ENCODE data around the gene TMEM245.

The TMEM245 gene

DNA sequence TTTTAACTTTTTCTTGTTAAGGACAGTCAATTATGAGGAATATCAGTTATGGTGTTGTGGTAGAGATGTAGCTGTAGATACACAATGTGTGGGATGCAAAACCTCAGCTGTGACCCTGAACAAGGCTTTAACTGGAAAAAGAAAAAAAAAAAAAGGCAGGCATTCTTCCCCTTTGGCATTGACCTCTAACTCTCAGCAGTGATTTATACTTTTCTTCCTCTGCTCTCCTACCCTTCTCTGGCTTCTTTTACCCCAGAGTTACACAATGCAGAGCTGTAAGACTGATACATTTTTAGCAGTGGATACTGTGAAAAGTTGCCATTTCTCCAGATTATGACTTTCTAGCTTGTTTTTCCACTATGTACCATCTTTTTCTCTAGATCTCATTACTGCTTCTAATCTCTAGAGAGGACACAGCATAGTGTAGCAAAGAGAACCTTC is 108.5 kb downstream of the TMEM245 start:
- H3K9ac ChIP-seq (ENCODE audit: low read depth in 1 of 2, low read length in 2 of 2), result no peak overlapping the region
- H3K27me3 ChIP-seq (ENCODE audit: control insufficient read depth in 1 of 2, insufficient read depth in 2 of 2, low read length in 2 of 2), result no peaks in the 10 kb centered on the region
- H3K36me3 ChIP-seq (ENCODE audit: control insufficient read depth in 1 of 2, insufficient read depth in 2 of 2, low read length in 2 of 2), result no peaks in the 10 kb centered on the region
- peaks cover 8 to 10% of the 10 kb centered on the region in 2 donors for H3K4me1 ChIP-seq (ENCODE audit: control insufficient read depth in 1 of 2, insufficient read depth in 2 of 2, low read length in 2 of 2)
- no peaks in the 10 kb centered on the region for H3K9me3 ChIP-seq (ENCODE audit: control insufficient read depth in 1 of 2, low read length in 2 of 2)
- peak overlapping the region; percentile 39 for H3K27ac ChIP-seq (ENCODE audit: low read depth, low read length)
- H3K4me3 ChIP-seq (ENCODE audit: low read depth in 1 of 2, low read length in 2 of 2), result no peak overlapping the region

DNA sequence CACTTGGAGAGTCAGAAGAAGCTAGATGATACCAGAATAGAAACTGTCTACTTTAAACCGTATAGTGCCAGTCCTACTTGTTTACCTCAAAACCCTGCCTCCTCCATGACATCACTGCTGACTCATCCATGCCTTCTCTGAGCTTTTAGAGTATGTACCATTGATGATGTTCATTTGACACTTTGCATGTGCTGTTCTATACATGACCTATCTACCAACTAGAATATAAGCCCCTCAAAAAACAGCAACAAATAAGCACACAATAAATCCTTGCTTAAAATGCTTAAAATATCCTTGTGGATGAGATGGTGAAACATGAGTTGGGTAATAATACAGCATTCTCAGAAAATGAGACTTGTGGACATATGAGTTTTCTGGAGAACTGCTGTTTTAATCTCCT is 109.0 kb downstream of the TMEM245 start:
- no peaks in the 10 kb centered on the region for H3K36me3 ChIP-seq (ENCODE audit: control insufficient read depth in 1 of 2, insufficient read depth in 2 of 2, low read length in 2 of 2)

DNA sequence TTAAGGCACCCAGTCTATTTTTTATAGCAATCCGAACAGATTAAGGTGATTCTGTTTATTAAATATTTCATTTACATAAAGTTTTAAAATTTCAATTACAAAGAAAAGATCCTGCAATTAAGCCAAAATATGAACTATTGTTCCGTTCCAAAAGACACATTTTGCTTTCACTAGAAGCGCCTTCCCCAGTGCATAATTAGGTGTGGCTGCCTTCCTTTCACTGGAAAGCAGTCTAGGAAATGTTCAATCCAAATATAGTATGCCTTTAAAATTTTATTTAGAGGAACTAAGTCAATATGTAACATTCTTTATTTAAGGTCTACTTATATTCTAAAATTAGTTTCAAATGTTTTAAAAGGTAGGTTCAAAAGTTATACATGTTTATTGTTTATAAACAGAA is 114.1 kb downstream of the TMEM245 start:
- Histone ChIP-seq H3K27me3 (ENCODE audit: control insufficient read depth in 1 of 2, insufficient read depth in 2 of 2, low read length in 2 of 2) (no peaks in the 10 kb centered on the region), H3K9me3 (ENCODE audit: control insufficient read depth in 1 of 2, low read length in 2 of 2) (peaks cover 9 to 12% of the 10 kb centered on the region in 2 donors), H3K4me3 (ENCODE audit: low read depth in 1 of 2, low read length in 2 of 2) (no peak overlapping the region), H3K4me1 (ENCODE audit: control insufficient read depth in 1 of 2, insufficient read depth in 2 of 2, low read length in 2 of 2) (no peaks in the 10 kb centered on the region), H3K9ac (ENCODE audit: low read depth in 1 of 2, low read length in 2 of 2) (no peak overlapping the region), H3K36me3 (ENCODE audit: control insufficient read depth in 1 of 2, insufficient read depth in 2 of 2, low read length in 2 of 2) (no peaks in the 10 kb centered on the region), H3K27ac (ENCODE audit: low read depth, low read length) (no peak overlapping the region)

More for the DNA sequence above, 109.0 kb downstream of the TMEM245 start:
- Histone ChIP-seq H3K27me3 (ENCODE audit: control insufficient read depth in 1 of 2, insufficient read depth in 2 of 2, low read length in 2 of 2) (no peaks in the 10 kb centered on the region), H3K27ac (ENCODE audit: low read depth, low read length) (no peak overlapping the region), H3K9me3 (ENCODE audit: control insufficient read depth in 1 of 2, low read length in 2 of 2) (no peaks in the 10 kb centered on the region), H3K4me1 (ENCODE audit: control insufficient read depth in 1 of 2, insufficient read depth in 2 of 2, low read length in 2 of 2) (peaks cover 8 to 10% of the 10 kb centered on the region in 2 donors), H3K4me3 (ENCODE audit: low read depth in 1 of 2, low read length in 2 of 2) (no peak overlapping the region), H3K9ac (ENCODE audit: low read depth in 1 of 2, low read length in 2 of 2) (no peak overlapping the region)

DNA sequence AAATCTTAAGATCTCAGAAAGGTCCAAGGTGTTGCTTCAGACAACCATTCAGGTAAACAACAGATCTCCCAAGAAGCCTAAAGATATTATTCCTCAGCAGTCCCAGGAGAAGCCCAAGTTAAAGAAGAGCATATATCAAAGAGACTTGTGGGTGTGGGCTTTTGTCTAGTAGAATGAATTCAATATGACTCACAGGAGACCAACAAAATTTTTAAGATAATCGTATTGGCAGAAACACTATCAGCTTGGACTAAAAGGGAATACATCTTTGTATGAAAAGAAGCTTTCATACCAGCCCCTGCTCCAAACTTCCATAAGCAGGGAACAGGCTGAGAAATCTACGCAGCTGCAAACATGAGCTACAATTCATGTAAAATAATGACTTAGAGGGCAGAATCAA is 116.6 kb downstream of the TMEM245 start:
- H3K9me3 ChIP-seq (ENCODE audit: control insufficient read depth in 1 of 2, low read length in 2 of 2), result peaks cover 9 to 12% of the 10 kb centered on the region in 2 donors
- H3K4me1 ChIP-seq (ENCODE audit: control insufficient read depth in 1 of 2, insufficient read depth in 2 of 2, low read length in 2 of 2), result no peaks in the 10 kb centered on the region
- no peaks in the 10 kb centered on the region for H3K36me3 ChIP-seq (ENCODE audit: control insufficient read depth in 1 of 2, insufficient read depth in 2 of 2, low read length in 2 of 2)
- H3K27ac ChIP-seq (ENCODE audit: low read depth, low read length), result no peak overlapping the region
- no peak overlapping the region for H3K9ac ChIP-seq (ENCODE audit: low read depth in 1 of 2, low read length in 2 of 2)
- no peak overlapping the region for H3K4me3 ChIP-seq (ENCODE audit: low read depth in 1 of 2, low read length in 2 of 2)
- no peaks in the 10 kb centered on the region for H3K27me3 ChIP-seq (ENCODE audit: control insufficient read depth in 1 of 2, insufficient read depth in 2 of 2, low read length in 2 of 2)

DNA sequence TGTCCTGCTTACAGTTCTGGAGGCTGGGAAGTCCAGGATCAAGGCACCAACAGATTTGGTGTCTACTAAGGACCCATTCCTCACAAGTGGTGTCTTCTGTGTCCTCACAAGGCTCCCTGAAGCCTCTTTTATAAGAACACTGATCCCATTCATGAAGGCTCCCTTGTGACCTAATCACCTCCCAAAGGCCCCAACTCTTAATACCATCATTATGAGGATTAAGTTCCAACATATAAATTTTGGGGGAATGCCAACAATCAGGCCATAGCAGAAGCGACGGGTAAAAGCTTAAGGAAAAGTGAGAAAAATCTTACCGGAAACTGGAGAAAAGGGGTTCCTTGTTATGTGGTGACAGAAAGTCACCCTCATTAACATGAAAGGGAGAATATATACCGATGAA is 117.6 kb downstream of the TMEM245 start:
- no peaks in the 10 kb centered on the region for H3K4me1 ChIP-seq (ENCODE audit: control insufficient read depth in 1 of 2, insufficient read depth in 2 of 2, low read length in 2 of 2)
- no peak overlapping the region for H3K9ac ChIP-seq (ENCODE audit: low read depth in 1 of 2, low read length in 2 of 2)

DNA sequence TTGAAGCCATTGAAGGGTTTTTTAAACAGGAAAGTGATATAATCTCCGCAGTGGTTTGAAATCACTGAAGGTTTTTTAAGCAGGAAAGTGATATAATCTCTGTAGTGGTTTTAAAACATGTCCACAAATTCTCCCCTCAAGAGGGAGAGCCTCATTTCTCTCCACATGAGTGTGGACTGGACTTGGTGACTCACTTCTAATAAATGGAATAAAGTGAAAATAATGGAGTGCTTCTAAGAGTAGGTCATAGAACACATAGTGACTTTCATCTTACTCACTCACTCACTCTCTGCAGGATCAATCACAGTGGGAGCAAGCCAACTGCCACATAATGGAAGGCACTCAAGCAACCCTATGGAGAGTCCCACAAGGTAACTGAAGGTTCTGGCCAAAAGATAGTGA is 118.5 kb downstream of the TMEM245 start:
- H3K9me3 ChIP-seq (ENCODE audit: control insufficient read depth in 1 of 2, low read length in 2 of 2), result peaks cover 9 to 12% of the 10 kb centered on the region in 2 donors
- H3K4me1 ChIP-seq (ENCODE audit: control insufficient read depth in 1 of 2, insufficient read depth in 2 of 2, low read length in 2 of 2), result no peaks in the 10 kb centered on the region
- H3K4me3 ChIP-seq (ENCODE audit: low read depth in 1 of 2, low read length in 2 of 2), result no peak overlapping the region
- no peaks in the 10 kb centered on the region for H3K27me3 ChIP-seq (ENCODE audit: control insufficient read depth in 1 of 2, insufficient read depth in 2 of 2, low read length in 2 of 2)
- no peak overlapping the region for H3K9ac ChIP-seq (ENCODE audit: low read depth in 1 of 2, low read length in 2 of 2)
- H3K27ac ChIP-seq (ENCODE audit: low read depth, low read length), result no peak overlapping the region
- H3K36me3 ChIP-seq (ENCODE audit: control insufficient read depth in 1 of 2, insufficient read depth in 2 of 2, low read length in 2 of 2), result no peaks in the 10 kb centered on the region

More for the DNA sequence above, 117.6 kb downstream of the TMEM245 start:
- Histone ChIP-seq H3K27ac (ENCODE audit: low read depth, low read length) (no peak overlapping the region), H3K27me3 (ENCODE audit: control insufficient read depth in 1 of 2, insufficient read depth in 2 of 2, low read length in 2 of 2) (no peaks in the 10 kb centered on the region), H3K4me3 (ENCODE audit: low read depth in 1 of 2, low read length in 2 of 2) (no peak overlapping the region), H3K36me3 (ENCODE audit: control insufficient read depth in 1 of 2, insufficient read depth in 2 of 2, low read length in 2 of 2) (no peaks in the 10 kb centered on the region), H3K9me3 (ENCODE audit: control insufficient read depth in 1 of 2, low read length in 2 of 2) (peaks cover 9 to 12% of the 10 kb centered on the region in 2 donors)

DNA sequence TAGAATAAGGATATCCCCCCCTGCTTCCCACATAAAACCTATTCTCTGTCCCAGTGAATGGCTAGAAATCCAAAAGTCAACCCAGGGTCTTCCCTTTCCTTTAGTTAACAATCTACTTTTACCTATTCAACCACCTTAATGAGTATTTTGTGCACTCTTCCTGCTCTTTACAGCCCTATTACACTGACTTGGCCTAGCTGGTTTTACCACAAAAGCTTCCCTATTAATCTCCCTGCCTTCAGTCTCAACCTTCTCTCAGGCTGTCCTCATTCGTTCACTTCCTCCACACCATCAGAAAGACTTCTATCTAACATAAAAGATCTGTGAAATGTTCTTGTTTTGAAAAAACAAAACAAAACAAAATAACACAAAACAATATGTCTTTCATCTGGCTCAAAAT is 122.6 kb downstream of the TMEM245 start:
- no peak overlapping the region for H3K9ac ChIP-seq (ENCODE audit: low read depth in 1 of 2, low read length in 2 of 2)
- H3K4me3 ChIP-seq (ENCODE audit: low read depth in 1 of 2, low read length in 2 of 2), result no peak overlapping the region
- H3K9me3 ChIP-seq (ENCODE audit: control insufficient read depth in 1 of 2, low read length in 2 of 2), result no peaks in the 10 kb centered on the region
- no peaks in the 10 kb centered on the region for H3K27me3 ChIP-seq (ENCODE audit: control insufficient read depth in 1 of 2, insufficient read depth in 2 of 2, low read length in 2 of 2)
- H3K36me3 ChIP-seq (ENCODE audit: control insufficient read depth in 1 of 2, insufficient read depth in 2 of 2, low read length in 2 of 2), result no peaks in the 10 kb centered on the region
- no peaks in the 10 kb centered on the region for H3K4me1 ChIP-seq (ENCODE audit: control insufficient read depth in 1 of 2, insufficient read depth in 2 of 2, low read length in 2 of 2)
- H3K27ac ChIP-seq (ENCODE audit: low read depth, low read length), result no peak overlapping the region

DNA sequence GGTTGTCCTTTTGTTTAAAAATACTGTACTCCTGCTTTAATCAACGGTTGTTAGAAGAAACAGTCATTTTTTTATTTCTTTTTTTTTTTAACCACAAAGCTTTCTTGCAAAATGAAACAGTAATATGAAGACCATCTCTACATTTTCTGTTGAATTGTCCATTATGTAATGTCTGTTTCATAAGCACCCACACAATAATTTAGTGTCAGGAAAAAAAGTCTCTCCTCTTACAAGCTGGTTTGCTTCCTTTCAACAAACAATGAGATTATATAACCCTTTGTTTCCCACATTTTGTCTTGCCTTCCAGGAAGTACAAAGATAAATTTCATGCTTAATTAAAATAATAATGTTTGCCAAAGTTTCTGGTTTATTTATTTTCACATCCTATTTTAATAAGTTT is 123.1 kb downstream of the TMEM245 start:
- no peak overlapping the region for H3K27ac ChIP-seq (ENCODE audit: low read depth, low read length)
- no peak overlapping the region for H3K4me3 ChIP-seq (ENCODE audit: low read depth in 1 of 2, low read length in 2 of 2)
- H3K4me1 ChIP-seq (ENCODE audit: control insufficient read depth in 1 of 2, insufficient read depth in 2 of 2, low read length in 2 of 2), result no peaks in the 10 kb centered on the region
- H3K36me3 ChIP-seq (ENCODE audit: control insufficient read depth in 1 of 2, insufficient read depth in 2 of 2, low read length in 2 of 2), result no peaks in the 10 kb centered on the region
- no peaks in the 10 kb centered on the region for H3K9me3 ChIP-seq (ENCODE audit: control insufficient read depth in 1 of 2, low read length in 2 of 2)
- no peaks in the 10 kb centered on the region for H3K27me3 ChIP-seq (ENCODE audit: control insufficient read depth in 1 of 2, insufficient read depth in 2 of 2, low read length in 2 of 2)
- no peak overlapping the region for H3K9ac ChIP-seq (ENCODE audit: low read depth in 1 of 2, low read length in 2 of 2)

DNA sequence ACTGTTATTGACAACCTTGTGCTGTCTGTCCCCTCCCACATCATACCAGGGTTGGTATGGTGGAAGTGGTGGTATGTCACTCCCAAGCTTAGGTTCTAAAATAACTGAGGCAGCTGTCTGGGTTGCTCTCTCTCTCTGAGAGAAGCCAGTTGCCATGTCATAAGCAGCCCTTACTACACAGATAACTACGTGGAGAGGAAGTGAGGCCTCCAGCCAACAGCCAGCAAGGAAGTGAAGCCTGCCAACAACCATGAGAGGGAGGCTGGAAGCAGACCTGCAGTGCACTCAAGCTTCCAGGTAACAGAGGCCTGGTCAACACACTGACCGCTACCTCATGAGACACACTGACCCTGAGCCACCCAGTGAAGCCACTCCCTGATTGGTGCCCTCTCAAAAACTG is 125.1 kb downstream of the TMEM245 start:
- H3K36me3 ChIP-seq (ENCODE audit: control insufficient read depth in 1 of 2, insufficient read depth in 2 of 2, low read length in 2 of 2), result no peaks in the 10 kb centered on the region
- H3K9ac ChIP-seq (ENCODE audit: low read depth in 1 of 2, low read length in 2 of 2), result no peak overlapping the region
- H3K4me1 ChIP-seq (ENCODE audit: control insufficient read depth in 1 of 2, insufficient read depth in 2 of 2, low read length in 2 of 2), result no peaks in the 10 kb centered on the region
- no peak overlapping the region for H3K4me3 ChIP-seq (ENCODE audit: low read depth in 1 of 2, low read length in 2 of 2)
- H3K27me3 ChIP-seq (ENCODE audit: control insufficient read depth in 1 of 2, insufficient read depth in 2 of 2, low read length in 2 of 2), result no peaks in the 10 kb centered on the region
- H3K27ac ChIP-seq (ENCODE audit: low read depth, low read length), result no peak overlapping the region
- H3K9me3 ChIP-seq (ENCODE audit: control insufficient read depth in 1 of 2, low read length in 2 of 2), result no peaks in the 10 kb centered on the region

DNA sequence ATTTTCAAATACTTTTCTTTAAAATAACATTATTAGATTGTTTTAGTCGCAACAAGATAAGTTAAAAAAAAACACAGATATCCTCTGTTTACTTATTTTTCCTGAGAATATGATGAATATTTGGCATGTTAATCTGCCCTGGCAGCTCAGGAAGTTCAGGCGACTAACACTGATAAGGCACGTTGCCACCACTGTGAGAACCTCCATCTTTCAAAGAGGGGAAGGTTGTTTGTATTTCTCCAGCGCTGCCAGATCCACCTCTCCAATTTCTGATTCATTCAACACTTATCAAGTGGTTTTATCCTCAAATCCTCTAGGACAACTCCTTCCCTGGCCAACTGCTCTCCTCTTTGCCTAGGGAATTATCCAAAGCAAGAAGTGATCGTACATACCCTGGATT is 128.3 kb downstream of the TMEM245 start:
- H3K4me3 ChIP-seq (ENCODE audit: low read depth in 1 of 2, low read length in 2 of 2), result no peak overlapping the region
- no peaks in the 10 kb centered on the region for H3K9me3 ChIP-seq (ENCODE audit: control insufficient read depth in 1 of 2, low read length in 2 of 2)
- no peaks in the 10 kb centered on the region for H3K36me3 ChIP-seq (ENCODE audit: control insufficient read depth in 1 of 2, insufficient read depth in 2 of 2, low read length in 2 of 2)
- no peak overlapping the region for H3K9ac ChIP-seq (ENCODE audit: low read depth in 1 of 2, low read length in 2 of 2)
- no peaks in the 10 kb centered on the region for H3K27me3 ChIP-seq (ENCODE audit: control insufficient read depth in 1 of 2, insufficient read depth in 2 of 2, low read length in 2 of 2)
- no peaks in the 10 kb centered on the region for H3K4me1 ChIP-seq (ENCODE audit: control insufficient read depth in 1 of 2, insufficient read depth in 2 of 2, low read length in 2 of 2)
- H3K27ac ChIP-seq (ENCODE audit: low read depth, low read length), result no peak overlapping the region

DNA sequence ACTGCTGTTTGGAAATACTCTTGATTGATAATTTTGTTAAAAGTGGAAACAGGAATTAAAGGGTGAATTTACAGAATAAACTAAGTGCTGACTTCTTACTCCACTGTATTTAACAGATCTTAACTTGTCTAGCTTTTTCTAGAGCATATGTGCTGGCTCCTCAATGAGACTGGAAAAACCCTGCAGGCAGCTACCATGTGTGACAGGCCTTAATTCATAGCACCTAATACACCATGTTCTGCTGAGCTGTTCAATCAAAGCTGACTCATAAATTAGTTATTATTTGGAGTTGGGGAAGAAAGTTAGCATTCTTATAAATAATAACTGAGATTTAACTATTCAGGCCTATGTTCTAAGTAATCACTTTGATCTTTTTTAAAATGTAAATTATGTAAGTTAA is 135.9 kb downstream of the TMEM245 start:
- Histone ChIP-seq H3K36me3 (ENCODE audit: control insufficient read depth in 1 of 2, insufficient read depth in 2 of 2, low read length in 2 of 2) (peaks cover 0 to 3% of the 10 kb centered on the region in 2 donors), H3K27me3 (ENCODE audit: control insufficient read depth in 1 of 2, insufficient read depth in 2 of 2, low read length in 2 of 2) (no peaks in the 10 kb centered on the region), H3K27ac (ENCODE audit: low read depth, low read length) (no peak overlapping the region), H3K4me1 (ENCODE audit: control insufficient read depth in 1 of 2, insufficient read depth in 2 of 2, low read length in 2 of 2) (no peaks in the 10 kb centered on the region), H3K9me3 (ENCODE audit: control insufficient read depth in 1 of 2, low read length in 2 of 2) (no peaks in the 10 kb centered on the region), H3K9ac (ENCODE audit: low read depth in 1 of 2, low read length in 2 of 2) (no peak overlapping the region), H3K4me3 (ENCODE audit: low read depth in 1 of 2, low read length in 2 of 2) (no peak overlapping the region)
